Activated naive CD8-positive, alpha-beta T cell treated with anti-CD3 and anti-CD28 coated beads, Interleukin-2, amount 50 U/mL, for 24 hours (primary cell): ENCODE measurements around the gene NEUROD6.

Source experiments
- ATAC-seq: fragments of 150-1000 bp; cut with Tn5 transposase; one replicate; pipeline ENCODE4 v1.10.0; 2021
- DNase-seq: peaks from one replicate; pipeline ENCODE4 v3.0.0; 2021
- H3K27ac Mint-ChIP-seq: one replicate; pipeline ENCODE4 v1.8.0; 2021; ENCODE audit warnings: mild to moderate bottlenecking, mixed read lengths
- H3K27me3 Mint-ChIP-seq: one replicate; pipeline ENCODE4 v1.8.0; 2021; ENCODE audit warnings: mixed read lengths
- H3K36me3 Mint-ChIP-seq: one replicate; pipeline ENCODE4 v1.8.0; 2021; ENCODE audit warnings: low read depth, mixed read lengths
- H3K4me1 Mint-ChIP-seq: one replicate; pipeline ENCODE4 v1.8.0; 2021; ENCODE audit warnings: mixed read lengths
- H3K4me3 Mint-ChIP-seq: one replicate; pipeline ENCODE4 v1.8.0; 2021; ENCODE audit warnings: mild to moderate bottlenecking, moderate library complexity, mixed read lengths
- H3K9me3 Mint-ChIP-seq: one replicate; pipeline ENCODE4 v1.8.0; 2021; ENCODE audit warnings: mixed read lengths

NEUROD6 gene

DNA sequence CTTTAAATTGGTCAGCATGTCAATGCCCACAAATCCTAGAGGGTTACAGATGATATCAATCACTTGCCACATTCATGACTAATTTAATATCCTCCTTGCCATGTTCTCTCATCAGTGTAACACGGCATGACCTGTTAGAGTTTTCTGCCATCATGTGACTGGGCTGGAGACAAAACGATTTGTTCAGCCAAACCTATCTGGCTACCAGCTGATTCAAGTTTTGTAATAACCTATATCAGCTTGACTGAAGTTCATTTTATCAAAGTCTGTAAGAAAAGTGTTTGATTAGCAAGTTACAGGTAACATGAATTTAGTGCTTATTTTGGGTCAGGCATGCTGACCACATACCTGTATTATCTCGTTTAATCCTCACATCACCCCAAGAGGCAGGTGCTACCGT lies 25.7 kb downstream of the NEUROD6 start:
- no peak for ATAC-seq
- Mint-ChIP-seq H3K4me1 (no peaks in the 10 kb centered on the region), H3K4me3 (no peak overlapping the region), H3K9me3 (no peaks in the 10 kb centered on the region), H3K36me3 (no peaks in the 10 kb centered on the region), H3K27me3 (peaks cover 4% of the 10 kb centered on the region), H3K27ac (no peak overlapping the region)
- no peak for DNase-seq

DNA sequence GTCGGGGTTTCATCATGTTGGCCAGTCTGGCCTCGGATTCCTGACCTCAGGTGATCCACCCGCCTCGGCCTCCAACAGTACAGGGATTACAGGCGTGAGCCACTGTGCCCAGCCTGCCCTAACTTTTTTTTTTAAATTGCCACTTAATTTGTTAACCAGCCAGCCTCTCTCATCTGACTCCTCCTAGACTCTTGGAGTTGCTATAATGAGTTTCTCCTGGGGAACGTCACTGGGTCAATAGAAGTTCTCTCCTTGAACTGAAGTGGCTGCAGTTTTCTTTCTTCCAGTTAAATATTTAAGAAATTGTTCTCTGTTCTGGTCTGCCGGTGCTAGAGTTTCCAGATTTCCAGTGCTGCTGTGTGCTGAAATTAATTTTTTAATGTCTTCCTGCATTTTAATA lies 27.6 kb downstream of the NEUROD6 start:
- no peak for ATAC-seq
- no peak for DNase-seq
- H3K9me3 Mint-ChIP-seq, result no peaks in the 10 kb centered on the region
- H3K27ac Mint-ChIP-seq, result no peak overlapping the region
- H3K36me3 Mint-ChIP-seq, result no peaks in the 10 kb centered on the region
- no peaks in the 10 kb centered on the region for H3K4me1 Mint-ChIP-seq
- H3K27me3 Mint-ChIP-seq, result peaks cover 4% of the 10 kb centered on the region
- no peak overlapping the region for H3K4me3 Mint-ChIP-seq

DNA sequence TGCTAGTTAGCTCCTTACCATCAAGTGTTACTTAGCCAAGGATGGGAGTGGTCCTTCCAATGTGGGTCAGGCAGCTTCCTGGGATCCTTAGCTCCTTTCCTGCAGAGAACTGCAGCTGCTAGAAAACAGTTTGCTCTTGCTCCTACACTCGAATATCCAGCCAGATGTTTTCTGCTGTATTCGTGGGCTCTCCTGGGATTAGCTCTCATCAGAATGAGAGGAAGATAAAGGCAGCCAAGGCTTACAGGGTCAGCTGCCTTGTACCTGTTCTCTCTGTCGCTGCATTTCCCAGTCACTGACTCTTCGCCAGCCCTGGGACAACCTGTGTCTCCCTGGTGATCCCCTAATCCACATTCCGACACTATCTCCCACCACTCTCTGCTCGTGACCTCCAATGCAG lies 29.0 kb downstream of the NEUROD6 start:
- H3K27me3 Mint-ChIP-seq, result peaks cover 4% of the 10 kb centered on the region
- no peaks in the 10 kb centered on the region for H3K4me1 Mint-ChIP-seq
- DNase-seq, result no peak
- H3K9me3 Mint-ChIP-seq, result no peaks in the 10 kb centered on the region
- no peak overlapping the region for H3K27ac Mint-ChIP-seq
- ATAC-seq, result no peak
- no peaks in the 10 kb centered on the region for H3K36me3 Mint-ChIP-seq
- no peak overlapping the region for H3K4me3 Mint-ChIP-seq

DNA sequence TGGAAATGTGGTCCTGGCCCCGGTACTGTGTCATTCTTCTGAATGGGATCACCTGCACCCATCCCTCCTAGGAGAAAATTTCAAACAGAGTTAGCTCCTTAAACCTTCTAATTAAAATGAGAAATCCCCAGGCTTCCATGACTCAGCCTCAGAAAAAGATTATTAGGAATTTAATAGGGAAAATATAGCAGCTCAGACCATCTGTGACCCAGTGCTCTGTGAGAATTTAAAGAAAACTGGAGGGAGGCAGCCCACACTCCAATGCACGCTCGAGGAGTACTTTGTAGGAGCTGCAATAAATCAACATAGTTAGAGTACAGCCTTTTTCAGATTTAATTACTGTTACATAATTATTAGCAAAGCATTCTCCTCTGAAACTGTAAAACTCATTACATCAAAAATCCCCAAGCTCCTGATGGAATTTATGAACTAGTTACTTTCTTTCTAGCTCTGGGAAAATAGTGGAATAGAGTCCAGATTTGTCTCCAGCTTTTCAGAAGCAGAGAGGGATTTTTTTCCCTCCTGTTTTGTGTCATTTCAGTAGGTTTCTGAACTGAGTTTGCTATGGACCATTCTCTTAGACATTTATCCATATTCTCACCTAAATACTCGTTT lies 30.1 kb downstream of the NEUROD6 start:
- Mint-ChIP-seq H3K9me3 (no peaks in the 10 kb centered on the region), H3K27ac (no peak overlapping the region), H3K4me3 (no peak overlapping the region), H3K27me3 (peaks cover 2% of the 10 kb centered on the region), H3K36me3 (no peaks in the 10 kb centered on the region), H3K4me1 (no peaks in the 10 kb centered on the region)
- no peak for ATAC-seq
- no peak for DNase-seq

DNA sequence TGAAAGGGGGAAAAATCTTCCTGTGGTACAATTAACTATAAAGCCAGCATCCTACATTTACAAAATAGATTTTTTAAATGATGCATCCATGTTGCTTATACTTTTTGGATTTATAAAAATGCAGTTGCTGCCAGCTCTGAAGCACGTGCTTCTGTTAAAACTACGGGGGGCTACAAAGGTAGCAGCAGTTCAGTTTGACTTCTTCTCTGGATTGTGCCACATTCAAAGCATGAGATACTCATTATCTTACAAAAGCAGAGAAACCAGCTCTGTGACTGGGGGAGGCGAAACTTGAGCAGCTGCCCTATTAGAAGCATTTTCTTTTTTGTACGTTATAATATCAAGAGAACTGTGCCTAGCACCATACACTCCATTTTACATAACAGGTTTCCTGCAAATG lies 31.1 kb downstream of the NEUROD6 start:
- Mint-ChIP-seq H3K9me3 (no peaks in the 10 kb centered on the region), H3K27me3 (peaks cover 2% of the 10 kb centered on the region), H3K27ac (no peak overlapping the region), H3K36me3 (no peaks in the 10 kb centered on the region), H3K4me1 (no peaks in the 10 kb centered on the region), H3K4me3 (no peak overlapping the region)
- DNase-seq (no peak), ATAC-seq (no peak)

DNA sequence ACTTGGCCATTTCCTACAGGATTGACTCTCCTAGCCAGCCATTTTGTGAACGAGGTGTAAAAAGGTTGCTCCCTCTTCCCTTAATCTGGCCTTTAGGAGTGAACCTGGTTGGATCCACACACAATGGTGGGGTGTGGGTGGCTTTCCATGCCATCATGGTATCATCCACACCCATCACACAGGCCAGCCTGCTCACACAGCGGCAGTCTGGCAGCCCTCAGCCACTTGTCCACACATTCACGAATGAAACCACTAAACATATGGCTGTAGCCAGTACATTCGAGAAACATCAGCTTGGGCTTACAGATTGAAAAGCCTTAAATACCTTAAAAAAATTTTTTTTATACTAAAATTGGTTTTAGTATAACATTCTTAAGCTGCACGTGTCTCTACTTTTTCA lies 31.9 kb downstream of the NEUROD6 start:
- ATAC-seq, result no peak
- H3K27me3 Mint-ChIP-seq, result no peaks in the 10 kb centered on the region
- H3K9me3 Mint-ChIP-seq, result peaks cover 2% of the 10 kb centered on the region
- H3K4me1 Mint-ChIP-seq, result no peaks in the 10 kb centered on the region
- H3K4me3 Mint-ChIP-seq, result no peak overlapping the region
- DNase-seq, result no peak
- H3K27ac Mint-ChIP-seq, result no peak overlapping the region
- no peaks in the 10 kb centered on the region for H3K36me3 Mint-ChIP-seq

DNA sequence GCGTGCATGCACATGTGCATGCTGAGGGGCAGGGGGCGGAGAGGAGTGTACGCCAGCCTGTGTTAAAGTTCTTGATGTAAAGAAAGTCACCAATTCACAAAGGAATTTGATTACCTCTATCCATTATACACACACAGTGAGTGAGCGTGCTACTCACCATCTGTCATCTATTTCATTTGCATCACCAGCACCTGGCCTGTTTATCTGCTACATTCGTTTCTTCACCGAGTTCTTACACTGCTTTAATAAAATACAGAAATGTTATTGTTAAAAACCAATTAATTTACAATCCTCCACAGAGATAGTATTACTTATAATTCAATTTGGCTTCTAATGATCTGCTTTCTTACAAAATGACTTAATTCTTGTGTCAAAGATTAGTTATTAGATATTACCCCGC lies 32.6 kb downstream of the NEUROD6 start:
- DNase-seq, result no peak
- no peaks in the 10 kb centered on the region for H3K4me1 Mint-ChIP-seq

DNA sequence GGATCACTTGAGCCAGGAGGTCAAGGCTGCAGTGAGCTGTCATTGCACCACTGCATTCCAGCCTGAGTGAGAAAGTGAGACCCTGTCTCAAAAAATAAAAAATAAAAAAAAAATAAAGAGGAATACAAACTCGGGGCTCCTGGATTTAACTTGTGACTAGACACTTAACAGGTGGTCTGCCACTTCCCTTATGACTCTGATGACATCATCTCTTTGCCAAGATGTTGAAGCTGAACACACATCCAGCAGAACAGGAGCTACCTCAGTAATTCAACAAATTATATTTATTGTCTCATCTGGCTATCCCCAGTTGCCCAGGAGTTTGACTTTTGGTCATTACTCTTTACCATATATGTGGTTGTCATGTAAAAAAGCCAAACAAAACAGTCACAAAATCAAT lies 35.3 kb downstream of the NEUROD6 start:
- H3K27ac Mint-ChIP-seq, result no peak overlapping the region
- no peaks in the 10 kb centered on the region for H3K27me3 Mint-ChIP-seq
- no peak for ATAC-seq

More for the DNA sequence above, 32.6 kb downstream of the NEUROD6 start:
- no peak overlapping the region for H3K4me3 Mint-ChIP-seq
- H3K9me3 Mint-ChIP-seq, result peaks cover 4% of the 10 kb centered on the region
- no peaks in the 10 kb centered on the region for H3K36me3 Mint-ChIP-seq
- no peaks in the 10 kb centered on the region for H3K27me3 Mint-ChIP-seq
- no peak for ATAC-seq
- H3K27ac Mint-ChIP-seq, result no peak overlapping the region

DNA sequence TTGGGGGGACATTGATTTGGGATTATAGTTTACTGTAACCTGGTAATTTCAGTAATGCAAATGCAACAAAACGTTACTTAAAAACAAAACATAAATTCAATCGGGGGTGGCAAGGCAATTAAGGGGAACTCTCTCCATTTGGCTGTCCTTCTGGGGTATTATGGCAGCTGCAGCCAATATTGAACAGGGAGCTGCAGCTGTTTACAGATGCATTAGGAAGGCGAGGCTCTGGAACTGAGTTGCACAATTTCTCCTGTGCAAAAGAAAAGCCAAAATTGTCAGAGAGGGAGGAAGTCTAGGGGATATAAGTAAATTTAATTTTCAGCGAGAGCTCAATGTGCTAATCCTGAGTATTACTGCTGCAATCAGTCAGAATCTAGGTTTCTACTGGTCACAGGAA lies 36.1 kb downstream of the NEUROD6 start:
- no peaks in the 10 kb centered on the region for H3K27me3 Mint-ChIP-seq
- H3K4me3 Mint-ChIP-seq, result no peak overlapping the region
- H3K36me3 Mint-ChIP-seq, result no peaks in the 10 kb centered on the region
- H3K4me1 Mint-ChIP-seq, result no peaks in the 10 kb centered on the region
- peaks cover 4% of the 10 kb centered on the region for H3K9me3 Mint-ChIP-seq
- no peak overlapping the region for H3K27ac Mint-ChIP-seq
- DNase-seq (no peak), ATAC-seq (no peak)

More for the DNA sequence above, 35.3 kb downstream of the NEUROD6 start:
- Mint-ChIP-seq H3K4me1 (no peaks in the 10 kb centered on the region), H3K4me3 (no peak overlapping the region), H3K9me3 (peaks cover 4% of the 10 kb centered on the region), H3K36me3 (no peaks in the 10 kb centered on the region)
- DNase-seq, result no peak

DNA sequence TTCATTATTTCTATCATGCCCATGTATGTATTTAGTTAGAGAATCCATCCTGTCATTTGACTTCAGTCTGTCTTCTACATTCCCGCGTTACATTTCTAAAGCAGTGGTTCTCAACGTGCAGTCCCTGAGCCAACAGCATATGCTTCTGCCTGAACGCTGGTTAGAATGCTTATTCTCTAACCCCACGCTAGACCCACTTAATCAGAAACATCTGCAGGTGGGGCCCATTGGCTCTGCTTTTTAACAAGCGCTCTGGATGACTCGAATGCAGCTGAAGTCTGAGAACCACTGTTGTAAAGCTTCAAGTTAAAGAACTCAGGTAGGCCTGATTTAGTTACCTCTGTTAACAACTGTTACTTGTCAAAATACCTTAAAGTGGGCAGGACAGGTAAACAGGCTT lies 38.2 kb downstream of the NEUROD6 start:
- ATAC-seq, result no peak

DNA sequence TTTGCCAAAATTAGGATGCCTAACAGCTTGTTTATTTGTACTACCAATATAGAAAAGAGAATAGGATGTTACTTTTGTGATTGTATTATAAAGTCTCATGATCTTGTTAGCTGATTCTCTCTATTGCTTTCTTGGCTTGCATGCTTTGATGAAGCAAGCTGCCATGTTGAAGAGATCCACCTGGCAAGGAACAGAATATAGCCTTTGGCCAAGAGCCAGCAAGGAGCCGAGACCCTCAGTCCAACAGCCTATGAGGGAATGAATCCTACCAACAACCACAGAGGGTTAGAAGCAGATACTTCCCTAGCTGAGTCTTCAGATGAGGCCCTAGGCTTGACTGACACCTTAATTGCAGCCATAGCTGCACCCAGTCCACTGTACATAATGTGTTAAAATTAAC lies 41.2 kb downstream of the NEUROD6 start:
- H3K9me3 Mint-ChIP-seq, result peaks cover 4% of the 10 kb centered on the region
- no peak overlapping the region for H3K4me3 Mint-ChIP-seq
- no peaks in the 10 kb centered on the region for H3K36me3 Mint-ChIP-seq
- H3K27me3 Mint-ChIP-seq, result no peaks in the 10 kb centered on the region
- H3K4me1 Mint-ChIP-seq, result no peaks in the 10 kb centered on the region
- no peak overlapping the region for H3K27ac Mint-ChIP-seq
- ATAC-seq (no peak), DNase-seq (no peak)

More for the DNA sequence above, 38.2 kb downstream of the NEUROD6 start:
- H3K9me3 Mint-ChIP-seq, result peaks cover 4% of the 10 kb centered on the region
- DNase-seq, result no peak
- no peaks in the 10 kb centered on the region for H3K36me3 Mint-ChIP-seq
- no peaks in the 10 kb centered on the region for H3K4me1 Mint-ChIP-seq
- H3K27ac Mint-ChIP-seq, result no peak overlapping the region
- no peak overlapping the region for H3K4me3 Mint-ChIP-seq
- no peaks in the 10 kb centered on the region for H3K27me3 Mint-ChIP-seq

DNA sequence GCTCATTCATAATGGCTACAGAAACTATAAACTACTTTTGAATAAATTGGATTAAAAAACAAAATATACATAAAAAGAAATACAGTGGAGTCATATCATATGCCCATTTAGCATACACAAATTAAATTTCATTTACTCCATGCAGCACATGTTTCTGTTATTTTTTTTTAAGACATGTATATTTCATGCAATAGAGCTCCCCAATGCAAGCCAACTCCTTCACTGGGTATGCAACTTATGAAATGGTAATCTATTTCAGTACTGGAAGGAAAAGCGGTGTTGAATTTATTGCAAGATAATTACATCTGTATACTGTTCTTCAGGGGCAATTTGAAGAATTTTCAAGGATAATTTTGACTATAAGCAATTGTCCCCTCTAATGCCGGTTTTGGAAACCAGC lies 49.9 kb downstream of the NEUROD6 start:
- ATAC-seq (no peak), DNase-seq (no peak)
- H3K27me3 Mint-ChIP-seq, result peaks cover 2% of the 10 kb centered on the region
- no peaks in the 10 kb centered on the region for H3K9me3 Mint-ChIP-seq
- no peaks in the 10 kb centered on the region for H3K4me1 Mint-ChIP-seq
- no peak overlapping the region for H3K4me3 Mint-ChIP-seq
- H3K36me3 Mint-ChIP-seq, result no peaks in the 10 kb centered on the region
- H3K27ac Mint-ChIP-seq, result no peak overlapping the region
